Testis (tissue), 3 donors: Measurements from ENCODE around the gene MIER3. TPM values are rescaled to one million over a fixed set of nuclear protein-coding genes. Genes with fewer than 3 reads are reported as not detected.

Source experiments
- DNase-seq: peaks from one replicate; pipeline ENCODE4 v3.0.0-alpha.2; 2019
- H3K27ac ChIP-seq, 2 donors: fragments of 200-600 bp; sonication (generic); one replicate each; pipeline ENCODE4 v1.5.1; 2019
- H3K27me3 ChIP-seq: fragments of 200-600 bp; sonication (generic); one replicate; pipeline ENCODE4 v1.5.1; 2019
- H3K36me3 ChIP-seq: fragments of 200-600 bp; sonication (generic); one replicate; pipeline ENCODE4 v1.5.1; 2017; ENCODE audit warnings: low read depth; ENCODE audit errors: missing control alignments
- H3K4me1 ChIP-seq: fragments of 200-600 bp; sonication (generic); one replicate; pipeline ENCODE4 v1.5.1; 2019
- H3K4me3 ChIP-seq, 2 donors: fragments of 200-600 bp; sonication (generic); one replicate each; pipeline ENCODE4 v1.5.1; 2017 to 2019
- H3K9me3 ChIP-seq: fragments of 200-600 bp; sonication (generic); one replicate; pipeline ENCODE4 v1.5.1; 2017
- POLR2A ChIP-seq: fragments of 450-650 bp; IDR thresholded peaks from one replicate; pipeline ENCODE4 v1.6.1; 2017; ENCODE audit warnings: antibody characterized with exemption, mild to moderate bottlenecking, moderate library complexity
- WGBS, 2 donors: methylation state at CpG; one replicate each; pipeline ENCODE4 v1.1.5; 2018; 5-methylcytosine and 5-hydroxymethylcytosine counted together
- intact Hi-C: fragments of 100-400 bp; cut with DNase I; formaldehyde crosslinking; loops from one replicate; pipeline ENCODE4 v1.15.1; 2023; ENCODE audit warnings: low total_unique reads
- polyA plus RNA-seq: library from polyadenylated mRNA; stranded (reverse); fragments of 350-450 nt; fragmentation: Illumina TruSeq; extraction: RNeasy Lipid Tissue Mini Kit (QIAGEN cat#74804); gene quantifications from one replicate; pipeline ENCODE4 v1.2.3, GENCODE V29; 2014; ENCODE audit warnings: low read depth, low replicate concordance; ENCODE audit not compliant: insufficient read depth
- total RNA-seq, 2 donors: library from RNA; depleted of rRNA; stranded (reverse); fragments of >200 nt; gene quantifications; one replicate each; pipeline ENCODE4 v1.2.3, GENCODE V29; 2016
- TF ChIP-seq, protein P1 (sequence below), 3 experiments: fragments of 450-650 bp in 2 of 3; fragments of 200-600 bp in 1 of 3; sonication (generic) in 1 of 3; IDR thresholded peaks; one replicate each; pipeline ENCODE4 v1.5.1; 2016 to 2019; ENCODE audit warnings: antibody characterized with exemption in 3 of 3, mild to moderate bottlenecking in 2 of 3, moderate library complexity in 1 of 3

Gene MIER3
- total and polyA plus RNA-seq, 3 donors from 2014 or later = 27.8 to 71.6 (median 68.7) TPM

DNA sequence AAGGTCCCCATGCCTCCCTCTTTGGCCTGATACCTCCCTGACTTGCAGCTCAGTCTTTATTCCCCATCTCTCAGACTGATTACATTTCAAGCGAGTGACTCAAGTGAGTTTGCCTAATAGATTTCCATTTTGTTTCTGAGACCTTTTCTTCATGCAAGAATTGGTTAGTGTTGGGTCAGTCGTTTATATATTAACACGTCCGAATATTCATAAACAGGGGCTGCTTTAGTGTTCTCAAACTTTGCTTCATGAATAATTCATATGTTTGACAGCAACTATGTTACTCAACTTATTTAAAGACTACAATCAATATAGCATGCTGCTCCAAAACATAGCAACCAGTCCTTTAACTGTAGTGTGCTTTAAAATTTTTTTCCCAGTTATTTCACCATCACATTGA is 36.6 kb upstream of the MIER3 start:
- WGBS, 2 donors = 88 to 94% methylated on average over 4 of the region's 4 CpGs
- DNase-seq = no peak
- Histone ChIP-seq H3K27me3 (no peaks in the 10 kb centered on the region), H3K36me3 (no peaks in the 10 kb centered on the region), H3K9me3 (no peaks in the 10 kb centered on the region), H3K27ac (no peak overlapping the region), H3K4me3 (no peak overlapping the region), H3K4me1 (no peaks in the 10 kb centered on the region)
- TF ChIP-seq, protein P1, sequence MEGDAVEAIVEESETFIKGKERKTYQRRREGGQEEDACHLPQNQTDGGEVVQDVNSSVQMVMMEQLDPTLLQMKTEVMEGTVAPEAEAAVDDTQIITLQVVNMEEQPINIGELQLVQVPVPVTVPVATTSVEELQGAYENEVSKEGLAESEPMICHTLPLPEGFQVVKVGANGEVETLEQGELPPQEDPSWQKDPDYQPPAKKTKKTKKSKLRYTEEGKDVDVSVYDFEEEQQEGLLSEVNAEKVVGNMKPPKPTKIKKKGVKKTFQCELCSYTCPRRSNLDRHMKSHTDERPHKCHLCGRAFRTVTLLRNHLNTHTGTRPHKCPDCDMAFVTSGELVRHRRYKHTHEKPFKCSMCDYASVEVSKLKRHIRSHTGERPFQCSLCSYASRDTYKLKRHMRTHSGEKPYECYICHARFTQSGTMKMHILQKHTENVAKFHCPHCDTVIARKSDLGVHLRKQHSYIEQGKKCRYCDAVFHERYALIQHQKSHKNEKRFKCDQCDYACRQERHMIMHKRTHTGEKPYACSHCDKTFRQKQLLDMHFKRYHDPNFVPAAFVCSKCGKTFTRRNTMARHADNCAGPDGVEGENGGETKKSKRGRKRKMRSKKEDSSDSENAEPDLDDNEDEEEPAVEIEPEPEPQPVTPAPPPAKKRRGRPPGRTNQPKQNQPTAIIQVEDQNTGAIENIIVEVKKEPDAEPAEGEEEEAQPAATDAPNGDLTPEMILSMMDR (IDR thresholded peaks at IDR 0.05) = no peak
- TF ChIP-seq POLR2A = no peak
- intact Hi-C loops = no loop called here

- intact Hi-C loops = no loop called here
- no peak for DNase-seq
- H3K9me3 ChIP-seq = no peaks in the 10 kb centered on the region
- H3K4me3 ChIP-seq = no peak overlapping the region
- no peak overlapping the region for H3K27ac ChIP-seq
- no peaks in the 10 kb centered on the region for H3K27me3 ChIP-seq
- no peaks in the 10 kb centered on the region for H3K4me1 ChIP-seq
- H3K36me3 ChIP-seq = no peaks in the 10 kb centered on the region
- TF ChIP-seq POLR2A = no peak
- TF ChIP-seq, protein P1 (IDR thresholded peaks at IDR 0.05) = no peak
- 91 to 94% methylated on average over 4 of the region's 4 CpGs for WGBS, 2 donors
Measured at GRCh38 chr5:56987171-56987570, 35.2 kb upstream of the MIER3 start.

- H3K27me3 ChIP-seq = no peaks in the 10 kb centered on the region
- intact Hi-C loops = no loop called here
- TF ChIP-seq, protein P1 (IDR thresholded peaks at IDR 0.05) = no peak
- TF ChIP-seq POLR2A = no peak
- WGBS, 2 donors = 80 to 91% methylated on average over 1 of the region's 1 CpG
- DNase-seq = no peak
- H3K9me3 ChIP-seq = no peaks in the 10 kb centered on the region
- H3K4me3 ChIP-seq = no peak overlapping the region
- H3K4me1 ChIP-seq = no peaks in the 10 kb centered on the region
- no peak overlapping the region for H3K27ac ChIP-seq
- H3K36me3 ChIP-seq = no peaks in the 10 kb centered on the region
Measured at GRCh38 chr5:56986626-56986947, 34.7 kb upstream of the MIER3 start.

- TF ChIP-seq POLR2A = no peak
- TF ChIP-seq, protein P1 (IDR thresholded peaks at IDR 0.05) = no peak
- WGBS, 2 donors = 76 to 80% methylated on average over 3 of the region's 3 CpGs
Measured at GRCh38 chr5:56985936-56986625, 34.2 kb upstream of the MIER3 start.

DNA sequence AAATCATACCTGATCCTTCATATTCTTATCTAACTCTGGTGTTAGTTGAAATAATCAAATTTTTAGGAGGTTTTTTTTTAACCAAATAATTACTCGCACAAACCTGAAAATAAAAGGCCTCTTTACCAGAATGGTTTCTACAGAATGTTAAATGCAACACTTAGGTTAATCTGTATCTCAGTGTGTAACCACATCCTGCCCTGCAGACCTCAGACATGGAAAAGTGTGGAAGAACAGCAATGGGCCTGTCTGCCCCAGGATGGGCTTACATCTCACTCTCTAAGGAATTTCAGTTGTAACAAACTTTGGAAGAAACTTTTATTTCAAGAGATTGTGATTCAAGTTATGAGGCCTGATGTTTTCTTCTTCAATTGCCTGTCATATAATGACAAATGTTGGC is 32.5 kb upstream of the MIER3 start:
- H3K36me3 ChIP-seq = no peaks in the 10 kb centered on the region
- H3K27ac ChIP-seq = no peak overlapping the region
- no peaks in the 10 kb centered on the region for H3K9me3 ChIP-seq
- H3K27me3 ChIP-seq = no peaks in the 10 kb centered on the region
- H3K4me3 ChIP-seq = no peak overlapping the region
- no peak for DNase-seq
- WGBS, 2 donors = 78% methylated on average over 1 of the region's 1 CpG
- TF ChIP-seq POLR2A = no peak
- TF ChIP-seq, protein P1 (IDR thresholded peaks at IDR 0.05) = no peak
- intact Hi-C loops = no loop called here
- no peaks in the 10 kb centered on the region for H3K4me1 ChIP-seq

More at GRCh38 chr5:56985936-56986625, 34.2 kb upstream of the MIER3 start:
- Histone ChIP-seq H3K36me3 (no peaks in the 10 kb centered on the region), H3K9me3 (no peaks in the 10 kb centered on the region), H3K27me3 (no peaks in the 10 kb centered on the region), H3K4me1 (no peaks in the 10 kb centered on the region), H3K27ac (no peak overlapping the region), H3K4me3 (no peak overlapping the region)
- intact Hi-C loops = no loop called here
- DNase-seq = no peak
